Amniotic epithelial cell (primary cell): ENCODE results near the gene RGP1.
A peak's percentile ranks its signal among the peaks of the same experiment; 100 is the strongest.

Source experiments
- DNase-seq: peaks from one replicate; pipeline ENCODE4 v3.0.0-alpha.2; 2010; ENCODE audit warnings: low read depth

The RGP1 gene

GRCh38 chr9:35771943-35772342, 22.9 kb downstream of the RGP1 start:
- peak; percentile 41 for DNase-seq

GRCh38 chr9:35774907-35775635, 26.0 kb downstream of the RGP1 start:
- DNase-seq = no peak

GRCh38 chr9:35776018-35776417, 26.9 kb downstream of the RGP1 start:
- DNase-seq = no peak

- DNase-seq = no peak
Observed at GRCh38 chr9:35778496-35778895, 29.4 kb downstream of the RGP1 start.

DNA sequence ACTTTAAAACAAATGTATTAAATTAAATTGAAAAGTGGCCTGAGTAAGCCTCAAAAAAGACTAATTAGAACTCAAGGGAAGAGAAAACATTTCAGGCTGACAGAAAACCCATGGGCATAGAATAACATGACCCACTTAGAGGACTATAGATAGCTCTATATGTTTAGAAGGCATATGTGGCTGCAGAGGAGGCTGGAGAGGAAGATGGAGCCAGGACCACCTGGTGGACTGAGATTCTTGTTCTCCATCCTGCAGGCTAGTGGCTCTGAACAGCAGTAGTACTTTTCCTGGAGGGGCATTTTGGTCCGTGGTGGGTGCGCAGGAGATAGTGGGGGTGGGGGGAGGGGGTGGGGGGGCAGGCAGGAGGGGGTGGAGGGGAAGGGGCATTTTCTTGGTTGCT, 32.0 kb downstream of the RGP1 start:
- no peak for DNase-seq

- DNase-seq = no peak
Observed at GRCh38 chr9:35783418-35783817, 34.3 kb downstream of the RGP1 start.

GRCh38 chr9:35789541-35789940, 40.5 kb downstream of the RGP1 start:
- no peak for DNase-seq

DNA sequence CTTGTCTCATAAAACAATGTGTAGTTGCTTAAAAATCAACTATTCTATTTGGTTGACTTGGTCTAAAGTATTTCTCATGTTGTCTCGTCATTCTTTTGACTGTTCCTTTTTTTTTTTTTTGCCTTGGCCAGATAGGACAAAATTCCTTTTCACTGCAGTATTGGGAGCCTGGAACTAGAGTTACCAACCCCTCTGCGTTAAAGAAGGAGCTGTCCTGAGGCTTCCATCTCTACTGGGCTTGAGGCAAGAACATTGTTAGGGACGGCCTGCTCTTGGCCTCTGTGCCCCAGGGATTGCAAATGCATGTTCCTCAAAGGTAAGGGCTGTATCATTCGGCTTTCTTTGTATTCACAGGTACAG, 40.9 kb downstream of the RGP1 start:
- DNase-seq = no peak

GRCh38 chr9:35790385-35791296, 41.6 kb downstream of the RGP1 start:
- peak; percentile 79 for DNase-seq

DNA sequence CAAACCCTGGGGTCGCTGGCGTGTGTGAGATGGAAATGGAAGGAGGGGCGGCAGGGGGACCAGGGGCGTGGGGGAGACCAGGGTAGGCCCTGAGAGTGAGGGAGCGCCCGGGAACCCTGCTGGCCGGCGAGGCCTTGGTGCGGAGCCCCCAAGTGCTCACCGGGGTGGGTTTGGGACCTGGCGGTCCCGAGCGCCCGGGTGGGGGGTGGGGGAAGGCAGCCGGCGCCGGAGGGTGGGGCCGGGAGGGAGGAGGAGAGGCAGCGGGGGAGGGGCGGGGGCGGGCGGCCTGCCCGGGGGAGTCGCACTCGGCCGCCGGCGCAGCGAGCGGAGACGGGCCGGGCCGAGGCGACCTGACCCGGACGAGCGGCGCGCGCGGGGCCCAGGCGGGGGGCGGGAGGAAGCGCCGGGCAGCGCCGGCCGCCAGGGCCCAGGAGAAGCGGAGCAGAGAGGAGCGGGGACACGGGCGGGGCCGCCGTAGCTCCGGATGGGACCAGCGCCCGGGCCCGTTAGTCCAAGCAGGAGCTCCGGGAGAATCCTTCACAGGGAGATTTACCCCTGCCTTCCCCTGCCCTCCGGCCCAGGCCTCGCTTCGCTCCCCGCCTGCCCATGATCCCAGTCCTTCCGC, 42.3 kb downstream of the RGP1 start, which contains the start of gene NPR2:
Gene NPR2, plus strand, starts transcription at position 295 of the 625 bp plus-strand sequence. CDS start 818 bp downstream, outside the sequence.
- peak; percentile 24 for DNase-seq

DNA sequence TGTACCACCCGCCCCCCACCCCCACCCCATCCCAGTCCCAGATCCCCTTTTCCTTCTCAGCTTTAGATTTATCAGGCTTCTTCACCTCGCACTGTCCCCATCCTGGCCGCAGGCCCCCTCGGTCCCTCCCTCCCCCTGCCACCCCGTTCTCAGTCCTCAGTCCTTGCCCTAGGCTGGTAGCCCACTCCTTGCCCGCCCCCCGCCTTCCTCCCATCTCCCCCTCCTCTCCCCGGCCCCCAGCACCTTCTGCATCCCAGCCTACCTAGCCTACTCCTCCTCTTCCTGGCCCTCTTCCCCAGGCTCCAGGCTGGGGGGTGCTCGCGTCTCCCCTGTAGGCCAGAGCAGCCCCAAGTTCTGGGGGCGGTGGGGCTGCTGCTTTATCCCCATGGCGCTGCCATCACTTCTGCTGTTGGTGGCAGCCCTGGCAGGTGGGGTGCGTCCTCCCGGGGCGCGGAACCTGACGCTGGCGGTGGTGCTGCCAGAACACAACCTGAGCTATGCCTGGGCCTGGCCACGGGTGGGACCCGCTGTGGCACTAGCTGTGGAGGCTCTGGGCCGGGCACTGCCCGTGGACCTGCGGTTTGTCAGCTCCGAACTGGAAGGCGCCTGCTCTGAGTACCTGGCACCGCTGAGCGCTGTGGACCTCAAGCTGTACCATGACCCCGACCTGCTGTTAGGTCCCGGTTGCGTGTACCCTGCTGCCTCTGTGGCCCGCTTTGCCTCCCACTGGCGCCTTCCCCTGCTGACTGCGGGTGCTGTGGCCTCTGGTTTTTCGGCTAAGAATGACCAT, 43.1 kb downstream of the RGP1 start:
- DNase-seq = no peak

DNA sequence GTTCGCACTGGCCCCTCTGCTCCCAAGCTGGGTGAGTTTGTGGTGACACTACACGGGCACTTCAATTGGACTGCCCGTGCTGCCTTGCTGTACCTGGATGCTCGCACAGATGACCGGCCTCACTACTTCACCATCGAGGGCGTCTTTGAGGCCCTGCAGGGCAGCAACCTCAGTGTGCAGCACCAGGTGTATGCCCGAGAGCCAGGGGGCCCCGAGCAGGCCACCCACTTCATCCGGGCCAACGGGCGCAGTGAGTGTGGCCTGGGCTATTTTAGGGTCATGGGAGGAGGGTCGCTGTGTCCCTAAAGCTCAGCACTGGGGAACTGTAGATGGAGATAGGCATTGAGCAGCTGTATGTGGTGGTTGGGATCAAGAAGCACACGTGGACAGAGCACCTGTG, 43.7 kb downstream of the RGP1 start:
- no peak for DNase-seq

DNA sequence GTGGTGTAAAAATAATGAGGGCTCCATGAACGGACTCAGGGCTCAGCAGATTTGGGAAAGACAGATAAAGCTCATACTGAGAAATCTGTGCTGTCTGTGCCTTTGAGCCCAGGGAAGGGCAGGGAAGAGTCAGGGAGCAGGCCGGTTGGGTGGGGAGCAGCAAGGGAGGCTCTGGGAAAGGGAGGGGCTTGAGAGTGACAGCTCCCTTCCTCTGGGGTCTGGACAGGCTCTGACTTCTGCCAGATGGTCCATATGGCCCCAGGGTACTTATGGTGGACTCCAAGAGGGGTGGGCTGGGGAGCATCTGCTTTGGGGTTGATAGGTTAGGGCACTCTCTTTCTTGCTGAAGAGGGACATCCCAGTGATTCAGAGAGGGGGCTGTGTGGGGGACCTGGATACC, 44.4 kb downstream of the RGP1 start:
- no peak for DNase-seq

DNA sequence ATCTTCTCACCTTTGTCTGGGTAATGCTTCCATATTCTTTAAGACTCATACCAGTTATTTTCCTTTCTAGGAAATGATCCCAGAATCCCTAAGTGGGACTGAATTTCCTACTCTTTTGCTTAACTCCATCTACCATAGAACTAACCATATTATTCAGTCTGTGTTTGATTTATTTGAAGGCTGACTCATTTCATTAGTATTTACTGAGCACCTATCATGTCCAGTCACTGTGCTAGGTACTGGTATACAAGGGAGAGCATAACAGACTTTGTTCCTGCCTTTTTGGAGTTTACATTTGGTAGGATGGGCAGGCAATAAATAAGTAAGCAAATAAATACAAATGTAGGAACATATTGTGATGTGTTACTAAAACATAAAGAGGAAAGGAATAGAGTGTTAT, 46.6 kb downstream of the RGP1 start:
- peak; percentile 46 for DNase-seq

GRCh38 chr9:35797311-35798109, 48.4 kb downstream of the RGP1 start:
- DNase-seq = no peak

DNA sequence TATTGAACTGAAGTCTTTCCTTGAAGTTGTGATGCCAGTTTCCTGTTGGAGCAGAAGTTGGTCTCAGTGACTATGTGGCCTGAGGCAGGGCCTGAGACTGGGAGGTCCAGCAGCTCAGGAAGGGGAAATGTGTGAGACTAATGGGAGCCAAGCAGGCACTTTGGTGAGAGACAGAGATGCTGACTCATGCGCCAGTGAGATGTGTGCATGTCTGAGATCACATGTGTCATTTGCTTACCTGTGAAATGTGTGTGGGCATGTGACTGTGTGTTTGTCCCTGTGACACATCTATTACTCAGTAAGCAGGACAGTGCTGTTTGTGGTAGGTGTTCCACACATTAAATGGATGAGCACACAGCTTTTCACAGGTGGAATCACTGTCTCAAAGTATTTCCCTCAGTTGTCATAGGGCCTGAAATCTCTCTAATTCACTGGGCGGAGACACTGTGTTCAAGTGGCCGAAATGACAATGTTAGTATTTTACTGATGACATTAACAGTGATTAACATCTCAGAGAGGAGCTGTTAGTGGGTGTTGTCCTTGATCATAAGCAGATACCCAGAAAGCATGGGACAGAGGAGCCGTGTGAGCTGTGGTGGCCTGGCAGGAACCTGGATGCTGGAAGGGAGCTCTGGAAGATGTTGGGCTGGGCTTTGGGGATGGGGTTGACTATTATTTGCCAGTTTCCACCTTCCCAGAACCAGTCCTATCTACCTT, 49.7 kb downstream of the RGP1 start:
- DNase-seq = no peak

- DNase-seq = no peak
Observed at GRCh38 chr9:35800530-35800929, 51.4 kb downstream of the RGP1 start.

DNA sequence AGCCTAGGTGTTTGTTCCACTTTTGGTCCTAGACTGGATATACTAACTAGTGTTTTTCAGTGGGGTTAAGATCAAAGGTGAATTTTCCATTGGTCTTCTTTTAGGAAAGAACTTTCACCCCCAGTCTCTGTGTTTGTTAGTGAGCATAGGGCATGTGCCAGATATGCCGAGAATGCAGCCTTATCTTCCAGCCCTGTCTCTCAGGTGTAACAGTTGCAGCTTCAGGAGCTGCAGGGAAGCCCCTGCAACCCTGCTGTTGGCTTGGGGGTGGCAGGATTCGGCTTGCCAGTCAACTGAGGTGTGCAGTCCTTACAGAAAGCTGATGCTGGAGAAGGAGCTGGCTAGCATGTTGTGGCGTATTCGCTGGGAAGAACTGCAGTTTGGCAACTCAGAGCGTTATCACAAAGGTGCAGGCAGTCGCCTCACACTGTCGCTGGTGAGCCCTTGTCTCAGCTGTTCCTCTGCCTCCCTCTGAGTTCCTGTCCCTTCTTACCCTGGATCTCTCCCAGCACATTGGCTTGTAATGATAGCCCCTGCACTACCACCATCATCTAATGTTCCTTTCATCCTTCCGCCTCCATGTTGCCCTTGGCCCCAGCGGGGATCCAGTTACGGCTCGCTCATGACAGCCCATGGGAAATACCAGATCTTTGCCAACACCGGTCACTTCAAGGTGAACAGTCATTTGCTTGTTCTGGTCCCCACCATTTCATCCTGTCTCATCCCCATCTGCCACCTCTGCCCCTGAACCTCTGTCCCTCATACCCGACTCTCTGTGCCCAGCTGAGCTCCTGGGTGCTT, 52.4 kb downstream of the RGP1 start:
- DNase-seq = no peak

GRCh38 chr9:35806101-35806500, 57.0 kb downstream of the RGP1 start:
- DNase-seq = no peak
